ENCODE results near the gene SYK.
A peak's percentile ranks its signal among the peaks of the same experiment; 100 is the strongest.

The SYK gene

DNA sequence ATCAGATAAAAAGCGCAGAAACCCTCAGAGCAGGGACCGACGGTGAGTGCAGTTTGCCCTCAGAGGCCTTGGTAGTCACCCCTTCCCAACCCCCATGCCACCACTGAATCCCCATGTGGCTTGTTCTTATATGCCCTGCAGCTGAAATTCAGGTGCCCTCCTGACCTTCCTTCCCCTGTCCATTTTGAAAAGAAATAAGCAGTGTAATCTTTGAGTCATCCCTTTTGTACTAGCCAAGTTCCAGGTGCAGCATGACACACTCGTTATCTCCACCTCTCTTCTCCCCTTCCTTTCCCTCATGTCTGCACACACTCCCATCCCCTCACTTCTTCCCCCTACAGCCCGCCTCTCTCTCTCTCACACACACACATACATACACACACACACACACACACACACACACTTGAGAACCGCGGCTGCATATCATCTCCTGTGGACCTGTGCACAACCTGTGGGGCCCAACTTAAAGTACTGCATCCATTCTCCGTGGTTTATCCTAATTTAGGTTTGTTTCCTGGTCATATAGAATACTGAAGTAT, 53.1 kb downstream of the SYK start:
- no peak for DNase-seq

DNA sequence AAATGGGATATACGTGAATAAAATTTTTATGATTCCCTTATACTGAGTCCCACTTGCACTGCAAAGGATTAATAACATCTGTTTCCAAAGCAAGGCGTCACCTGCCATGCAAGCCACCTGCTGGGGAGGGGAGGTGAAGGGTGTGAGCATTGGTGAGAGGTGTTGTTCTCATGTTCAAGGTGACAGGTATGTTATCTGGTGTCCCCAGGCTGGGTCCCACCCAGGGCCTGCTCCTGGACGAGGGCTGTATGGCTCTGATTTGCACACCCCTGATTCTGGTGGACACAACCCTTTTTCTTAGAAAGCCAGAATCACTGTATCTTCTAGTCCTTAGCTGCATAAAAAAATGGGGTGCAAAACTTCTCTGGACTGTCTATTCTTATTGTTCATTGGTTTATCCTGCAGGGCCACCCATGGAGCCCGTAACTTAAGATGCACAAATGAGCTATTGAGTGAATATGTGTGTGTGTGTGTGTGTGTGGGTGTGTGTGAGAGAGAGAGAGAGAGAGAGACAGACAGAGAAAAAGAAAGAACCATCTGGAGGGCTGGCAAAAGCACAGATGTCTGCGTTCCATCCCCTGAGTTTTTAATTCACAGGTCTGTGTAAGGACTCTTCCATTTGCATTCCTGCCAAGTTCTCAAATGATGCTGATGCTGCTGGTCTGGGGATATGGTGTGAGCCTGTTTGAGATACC, 53.7 kb downstream of the SYK start:
- no peak for DNase-seq

DNA sequence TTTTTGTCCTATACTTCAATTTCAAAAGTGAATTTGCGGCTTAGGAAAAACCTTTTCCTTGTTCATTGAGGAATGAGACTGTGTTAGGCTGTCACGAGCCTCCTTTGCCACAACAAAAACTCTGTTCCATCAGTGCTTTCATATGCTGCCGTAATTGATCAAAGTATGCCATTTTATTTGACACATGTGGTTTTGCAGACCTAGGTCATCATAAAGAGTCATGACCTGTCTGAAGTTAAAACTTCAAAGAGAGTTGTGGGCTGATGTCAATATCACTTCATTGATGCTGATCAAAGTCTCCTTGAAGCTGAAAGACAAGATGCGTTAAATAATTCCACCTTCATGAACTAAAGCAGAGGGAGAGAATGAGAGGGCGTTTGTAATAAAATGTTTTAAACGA, 55.5 kb downstream of the SYK start:
- DNase-seq = no peak

DNA sequence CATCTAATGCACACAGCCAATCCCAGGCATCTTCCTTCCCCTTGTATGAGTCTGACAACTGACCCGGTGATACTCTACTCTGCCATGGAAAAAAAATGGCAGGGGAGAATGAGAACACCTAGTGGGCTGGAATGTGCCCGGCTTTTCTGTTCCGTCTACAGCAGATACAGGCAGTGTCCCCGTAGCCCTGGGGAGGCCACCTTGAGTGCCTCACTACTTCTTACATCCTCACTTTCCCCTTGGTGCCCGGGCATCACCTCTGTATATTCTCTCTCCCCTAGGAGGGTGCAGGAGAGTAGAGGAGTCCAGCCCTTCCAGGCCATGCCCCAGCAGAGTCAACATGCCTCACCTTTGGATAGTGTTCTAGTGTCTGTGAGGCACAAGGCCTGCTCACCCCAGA, 56.2 kb downstream of the SYK start:
- DNase-seq = no peak

DNA sequence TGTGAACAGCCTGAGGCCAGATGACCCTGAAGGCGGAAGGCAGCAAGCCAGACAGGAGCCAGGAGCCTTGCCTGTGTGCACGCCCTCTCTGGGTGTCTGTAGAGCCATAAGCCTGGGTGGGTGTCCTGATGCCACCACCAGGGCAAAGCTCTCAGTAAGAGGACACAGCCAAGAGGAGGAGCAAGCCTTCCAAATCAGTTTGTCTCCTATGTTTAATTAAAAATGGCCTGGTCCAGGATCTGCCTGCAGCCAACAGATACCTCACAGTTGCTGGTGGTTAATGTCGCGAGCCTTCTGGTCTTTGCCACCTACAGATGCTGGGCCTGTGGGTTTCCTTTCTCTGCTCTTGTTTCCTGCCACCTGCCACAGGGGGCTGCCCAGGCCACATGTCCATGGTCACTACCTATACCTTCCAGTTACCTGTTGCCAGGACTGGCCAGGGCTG, 56.9 kb downstream of the SYK start:
- no peak for DNase-seq

DNA sequence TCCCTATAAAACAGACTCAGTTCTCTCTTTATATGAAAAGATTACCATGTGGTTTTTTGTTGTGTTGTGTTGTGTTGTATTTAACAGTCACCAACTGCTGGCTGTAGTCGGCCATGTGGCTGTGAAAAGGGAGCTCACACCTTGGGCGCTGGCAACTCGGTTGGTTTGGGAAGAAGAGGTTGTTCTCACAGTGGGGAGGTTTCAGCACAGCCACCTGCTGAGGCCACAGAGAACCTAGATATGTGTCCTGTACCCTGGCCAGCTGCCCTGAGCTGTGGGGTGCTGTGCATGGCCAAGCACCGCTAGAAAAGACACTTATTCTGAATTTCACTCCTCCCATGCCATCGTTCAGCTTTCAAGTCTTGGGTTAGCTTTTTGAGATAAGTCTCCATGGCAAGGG, 58.8 kb downstream of the SYK start:
- DNase-seq = no peak

DNA sequence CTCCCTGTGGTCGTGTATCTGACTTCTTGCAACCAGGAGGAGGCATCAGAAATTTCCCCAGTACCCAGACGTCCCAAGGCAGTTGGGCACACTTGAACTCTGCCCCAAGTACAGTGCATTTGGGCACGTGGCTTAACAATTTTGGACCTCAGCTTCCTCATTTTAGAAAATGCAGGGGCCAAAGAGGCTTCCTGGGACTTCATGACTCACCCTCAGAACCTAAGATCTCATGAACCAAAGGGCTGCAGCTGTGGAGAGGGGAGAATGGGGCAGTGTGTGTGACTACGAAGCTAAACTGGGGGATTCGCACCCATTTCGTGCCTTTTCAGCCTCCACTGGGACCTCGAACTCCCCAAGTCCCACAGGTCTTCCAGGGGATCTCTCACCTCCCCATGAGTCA, 59.2 kb downstream of the SYK start:
- no peak for DNase-seq

DNA sequence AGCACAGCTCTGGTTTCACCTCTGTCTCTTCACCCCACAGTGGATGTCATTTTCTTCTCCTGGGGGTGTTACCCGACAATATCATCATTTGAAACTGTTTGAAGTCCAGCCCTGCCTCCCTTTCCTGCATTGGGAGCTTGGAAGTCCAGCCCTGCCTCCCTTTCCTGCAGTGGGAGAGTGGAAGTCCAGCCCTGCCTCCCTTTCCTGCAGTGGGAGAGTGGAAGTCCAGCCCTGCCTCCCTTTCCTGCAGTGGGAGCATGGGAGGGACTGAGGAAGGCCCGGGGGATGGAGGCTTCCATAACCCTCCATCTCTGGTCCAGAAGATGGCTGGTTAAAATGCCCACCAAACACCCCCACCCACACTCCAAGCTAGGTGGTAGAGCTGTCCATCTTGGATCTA, 59.8 kb downstream of the SYK start:
- no peak for DNase-seq

DNA sequence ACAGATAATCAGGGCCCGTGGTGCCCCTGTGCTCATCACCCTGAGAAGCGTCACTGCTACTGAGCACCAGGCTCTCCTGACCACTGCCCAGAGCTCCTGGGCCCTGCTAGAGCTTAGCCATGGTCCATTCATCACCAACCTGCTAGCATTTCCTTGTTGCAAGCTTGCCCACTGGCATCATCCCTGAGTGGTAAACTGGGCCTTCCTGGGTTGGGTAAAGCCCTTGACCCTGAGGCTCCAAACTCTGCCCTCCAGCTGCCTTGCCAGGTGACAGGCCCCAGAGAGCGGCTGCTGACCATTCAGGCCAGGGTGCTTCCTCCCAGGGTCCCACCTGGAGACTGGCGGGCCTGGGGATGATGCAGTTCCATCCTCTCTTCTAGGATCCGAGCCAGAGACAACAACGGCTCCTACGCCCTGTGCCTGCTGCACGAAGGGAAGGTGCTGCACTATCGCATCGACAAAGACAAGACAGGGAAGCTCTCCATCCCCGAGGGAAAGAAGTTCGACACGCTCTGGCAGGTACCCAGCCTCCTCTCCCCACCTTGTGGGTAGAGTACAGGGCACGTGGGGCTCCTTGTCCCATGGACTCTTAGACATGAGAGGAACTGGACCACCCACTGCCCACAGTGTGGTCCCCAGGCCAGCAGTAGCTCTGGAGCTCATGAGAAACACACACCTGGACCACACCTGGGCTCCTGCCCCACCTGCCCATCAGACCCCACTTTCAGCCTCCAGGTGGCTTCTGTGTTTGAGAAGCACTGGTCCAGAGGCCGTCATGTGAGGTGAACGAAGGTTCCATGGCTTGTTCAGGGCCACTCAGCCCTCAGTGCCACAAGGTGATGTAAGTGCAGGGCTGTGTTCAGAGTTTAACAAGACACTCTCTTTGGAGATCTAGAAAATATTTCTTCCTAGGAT, 60.5 kb downstream of the SYK start:
- no peak for DNase-seq

DNA sequence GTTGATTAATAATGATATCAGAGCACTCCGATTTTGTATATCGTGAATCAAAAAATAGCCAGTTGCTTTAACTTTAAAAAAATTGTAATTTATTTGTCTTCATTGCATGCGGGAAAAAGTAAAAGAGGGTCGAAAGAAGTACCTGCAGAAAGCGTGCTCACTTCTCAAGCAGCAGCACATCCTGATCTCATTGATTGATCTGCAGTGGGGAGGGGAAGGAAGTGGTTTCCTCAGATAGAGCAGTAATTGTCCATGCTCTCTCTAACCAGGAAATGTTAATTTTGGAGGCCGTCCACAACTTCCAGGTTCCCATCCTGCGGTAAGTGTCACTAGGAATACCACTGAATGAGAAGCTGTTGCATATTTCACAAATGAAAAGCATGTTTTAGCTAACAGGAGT, 63.2 kb downstream of the SYK start:
- no peak for DNase-seq

DNA sequence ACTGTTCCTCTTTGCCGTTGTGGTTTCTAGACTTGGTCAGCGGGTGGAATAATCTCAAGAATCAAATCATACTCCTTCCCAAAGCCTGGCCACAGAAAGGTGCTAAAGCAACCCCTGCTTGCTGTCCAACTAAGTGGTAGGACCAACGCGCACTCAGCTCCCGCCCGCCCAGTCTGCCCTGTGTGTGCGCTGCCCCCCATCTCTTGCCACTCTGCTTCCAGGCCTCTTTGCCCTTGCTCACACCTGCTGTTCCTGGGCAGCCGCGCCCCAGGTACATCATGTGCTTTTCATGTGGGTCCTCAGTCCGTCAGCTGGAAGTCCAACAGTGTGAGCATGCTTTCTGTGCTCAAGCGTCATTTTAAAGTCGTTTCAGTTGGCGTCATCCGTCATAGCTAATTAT, 65.5 kb downstream of the SYK start:
- DNase-seq = no peak

DNA sequence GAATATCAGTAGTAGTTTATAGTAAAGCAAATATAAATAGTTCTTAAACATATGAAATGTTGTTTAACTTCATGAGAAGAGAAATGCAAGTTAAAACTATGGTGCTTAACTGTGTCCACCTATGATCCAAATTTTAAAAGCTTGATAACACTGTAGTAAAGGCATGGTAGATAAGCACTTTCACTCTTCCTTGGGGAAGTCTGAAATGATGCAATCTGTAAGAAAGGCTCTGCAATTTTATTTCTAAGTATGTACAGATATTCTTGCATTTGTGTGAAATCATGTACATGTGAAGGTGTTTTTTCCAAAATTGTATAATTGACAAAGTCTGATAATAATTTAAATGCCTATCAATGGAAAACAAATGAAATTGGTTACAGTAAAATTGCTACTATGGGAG, 66.9 kb downstream of the SYK start:
- no peak for DNase-seq

DNA sequence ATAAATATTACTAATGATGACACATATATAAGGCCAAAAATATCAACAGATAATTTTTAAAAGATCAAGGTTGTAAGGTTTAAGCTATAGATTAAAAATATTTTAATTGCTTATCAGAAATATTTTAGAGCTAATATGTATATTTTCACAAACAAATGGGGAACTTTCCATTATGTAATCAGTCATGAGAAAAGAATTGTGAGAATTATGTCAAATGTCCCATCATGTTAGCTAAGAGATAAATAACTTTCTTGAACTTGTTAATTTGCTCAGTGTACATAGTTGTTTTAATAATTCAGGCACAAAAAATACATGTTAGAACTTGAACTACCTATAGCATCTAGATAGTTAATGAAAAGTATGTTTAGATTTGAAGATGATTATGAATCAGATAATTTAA, 67.7 kb downstream of the SYK start:
- no peak for DNase-seq

DNA sequence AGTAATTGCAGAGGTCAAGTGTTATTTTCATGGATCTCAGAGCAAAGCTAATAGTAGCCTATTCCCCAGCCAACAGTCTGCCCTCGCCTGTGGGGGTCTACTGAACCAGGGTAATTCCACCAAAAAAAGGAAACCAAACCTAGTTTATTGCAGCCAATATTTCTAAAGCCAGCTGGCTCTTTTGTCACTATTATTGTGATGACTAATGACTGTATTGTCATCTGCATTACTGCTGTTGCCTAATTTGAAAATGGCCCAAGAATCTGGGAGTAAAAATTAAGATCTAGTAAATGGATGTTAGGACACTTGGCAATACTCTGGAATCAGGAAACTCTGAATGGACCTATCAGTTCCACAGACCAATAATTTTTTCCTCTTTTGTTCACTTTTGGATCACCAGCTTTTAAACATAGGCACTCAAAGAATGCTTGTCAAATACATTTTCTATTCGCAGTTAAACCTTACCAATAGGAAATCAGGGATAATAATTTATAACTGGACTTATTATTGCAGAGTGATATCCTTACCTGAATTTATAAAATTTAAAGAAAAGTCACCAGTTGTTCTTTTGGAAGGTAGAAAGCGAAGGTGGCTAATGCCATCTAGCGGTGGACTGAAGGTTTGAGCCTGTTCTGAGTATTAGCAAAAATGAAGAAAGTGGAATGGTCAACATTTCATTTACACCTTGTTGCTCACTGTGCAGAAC, 69.2 kb downstream of the SYK start:
- peak; percentile 45 for DNase-seq

DNA sequence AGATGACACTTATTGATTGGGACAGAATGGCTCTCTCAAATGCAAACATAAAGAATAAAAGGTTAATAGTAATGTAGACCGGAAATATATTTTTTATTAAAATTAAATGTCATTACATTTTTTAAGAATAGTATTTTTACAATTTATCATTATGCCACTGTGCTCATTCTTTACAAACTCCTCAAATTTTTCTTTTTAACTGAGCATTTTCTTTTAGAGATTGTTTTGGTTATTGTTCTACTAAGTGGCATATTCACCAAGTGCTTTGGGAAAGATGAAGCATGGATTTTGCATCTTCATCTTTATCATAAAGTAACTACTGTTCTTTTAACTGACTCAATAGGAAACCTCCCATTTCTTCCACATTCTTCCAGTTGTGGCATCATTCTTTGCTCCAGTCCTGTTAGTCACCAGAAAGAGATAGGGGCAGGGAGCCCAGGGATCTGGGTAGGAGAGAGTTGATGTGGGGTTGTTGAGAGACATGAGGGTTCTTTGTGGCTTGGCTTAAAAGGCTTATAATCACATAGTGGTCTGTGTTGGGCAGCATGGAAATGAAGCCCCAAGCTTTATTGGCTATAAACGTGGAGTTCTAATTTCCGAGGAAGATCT, 69.8 kb downstream of the SYK start:
- DNase-seq = no peak

DNA sequence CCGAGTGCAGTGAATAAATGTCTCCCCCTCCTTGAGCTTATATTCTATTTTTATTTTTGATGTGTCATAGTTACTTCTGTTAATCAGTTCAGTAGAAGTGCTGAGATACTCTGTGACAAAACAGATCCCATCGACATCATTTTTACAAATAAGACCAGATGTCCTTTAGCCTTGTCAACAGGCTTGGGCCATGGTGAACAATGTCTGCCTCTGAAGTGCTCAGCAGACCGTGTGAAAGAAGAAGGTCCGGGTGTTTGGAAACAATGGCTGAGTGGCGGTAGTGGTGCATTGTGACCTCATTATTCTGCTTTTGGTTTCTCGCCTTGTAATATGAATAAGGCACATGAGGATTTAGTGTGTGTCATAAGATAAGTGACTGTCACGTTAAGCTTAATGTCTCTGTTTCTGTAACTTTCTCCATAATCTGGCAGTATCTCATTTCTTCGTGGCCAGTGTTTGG, 71.2 kb downstream of the SYK start:
- DNase-seq = no peak

DNA sequence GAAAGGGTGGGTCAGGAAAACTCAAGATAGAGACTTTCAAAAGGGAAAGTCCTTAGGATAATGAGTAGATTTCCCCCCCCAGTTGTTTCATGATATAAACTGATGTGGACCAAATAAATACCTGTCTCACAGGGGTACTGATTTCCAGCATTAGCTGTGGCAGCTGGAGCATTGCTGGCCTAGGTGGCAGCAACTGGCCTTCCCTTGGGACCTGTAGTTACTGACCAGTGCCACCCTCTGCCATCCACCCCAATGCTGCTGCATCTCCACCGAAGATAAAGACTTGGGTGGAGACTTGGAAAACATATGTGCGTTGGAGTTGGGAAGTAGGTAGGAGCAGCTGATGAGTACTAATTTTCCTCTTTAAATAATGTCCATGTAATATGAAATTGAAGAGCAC, 71.8 kb downstream of the SYK start:
- no peak for DNase-seq

DNA sequence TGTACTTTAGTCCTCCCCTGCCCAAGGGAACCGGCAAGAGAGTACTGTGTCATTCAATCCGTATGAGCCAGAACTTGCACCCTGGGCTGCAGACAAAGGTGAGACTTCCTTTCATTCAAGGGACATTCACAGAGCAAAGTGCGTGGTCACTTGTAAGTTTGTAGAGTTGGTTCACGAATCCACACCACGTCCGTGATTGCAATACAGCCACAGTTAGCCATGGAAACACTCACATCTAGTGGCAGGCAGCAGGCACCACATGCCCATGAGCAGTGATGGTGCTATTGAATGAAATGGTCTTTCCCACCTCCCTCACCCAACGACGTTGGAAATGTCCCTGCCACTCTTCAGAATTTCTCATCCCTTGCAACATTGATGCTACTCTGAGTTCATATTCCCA, 72.6 kb downstream of the SYK start:
- DNase-seq = no peak

DNA sequence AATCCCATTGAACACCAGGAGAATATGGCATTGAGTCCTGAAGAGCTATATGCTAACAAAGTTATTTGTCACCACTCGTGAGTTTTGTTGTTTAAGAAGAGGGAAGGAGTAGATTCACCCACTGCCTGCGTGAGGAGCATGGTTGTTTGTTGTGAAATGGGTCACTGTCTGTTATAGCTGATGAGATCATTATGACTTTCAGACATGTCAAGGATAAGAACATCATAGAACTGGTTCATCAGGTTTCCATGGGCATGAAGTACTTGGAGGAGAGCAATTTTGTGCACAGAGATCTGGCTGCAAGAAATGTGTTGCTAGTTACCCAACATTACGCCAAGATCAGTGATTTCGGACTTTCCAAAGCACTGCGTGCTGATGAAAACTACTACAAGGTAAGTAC, 76.9 kb downstream of the SYK start:
- DNase-seq = no peak

DNA sequence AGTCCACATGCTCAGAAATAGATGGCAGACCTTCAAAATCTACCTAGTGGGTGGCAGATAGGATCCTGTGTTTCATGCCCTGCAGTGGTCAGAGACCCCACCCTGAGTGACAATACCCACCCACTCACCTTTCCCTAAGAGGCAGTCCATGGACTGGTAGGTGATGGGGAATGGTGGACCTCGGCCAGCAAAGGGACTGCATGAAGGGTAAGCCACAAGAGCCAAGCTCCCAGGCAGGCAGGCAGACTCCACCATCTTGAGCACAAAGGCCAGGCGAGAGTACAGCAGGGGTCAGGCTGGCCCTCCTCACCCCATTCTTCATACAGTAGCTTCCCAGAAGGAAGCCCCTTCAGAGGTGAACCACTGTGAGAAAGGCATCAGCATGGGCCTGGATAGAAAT, 78.4 kb downstream of the SYK start:
- DNase-seq = no peak

DNA sequence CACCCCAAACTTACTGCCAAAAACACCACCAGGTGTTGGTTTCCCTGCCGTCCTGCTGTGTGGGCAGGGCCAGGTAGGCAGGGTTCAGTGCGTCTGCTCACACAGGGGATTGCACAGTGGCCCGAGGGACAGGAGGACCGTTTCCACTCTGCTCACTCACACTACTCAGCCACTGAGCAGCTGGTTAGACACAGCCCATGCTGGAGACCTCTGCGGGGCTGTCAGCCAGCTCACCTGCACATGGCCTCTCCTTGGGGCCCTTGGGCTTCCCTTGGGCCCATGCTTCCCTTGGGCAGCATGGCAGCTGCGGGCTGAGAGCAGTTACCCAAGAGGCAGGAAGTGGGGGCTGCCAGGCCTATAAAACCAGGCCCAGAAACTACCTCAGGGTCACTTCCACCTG, 79.0 kb downstream of the SYK start:
- no peak for DNase-seq

DNA sequence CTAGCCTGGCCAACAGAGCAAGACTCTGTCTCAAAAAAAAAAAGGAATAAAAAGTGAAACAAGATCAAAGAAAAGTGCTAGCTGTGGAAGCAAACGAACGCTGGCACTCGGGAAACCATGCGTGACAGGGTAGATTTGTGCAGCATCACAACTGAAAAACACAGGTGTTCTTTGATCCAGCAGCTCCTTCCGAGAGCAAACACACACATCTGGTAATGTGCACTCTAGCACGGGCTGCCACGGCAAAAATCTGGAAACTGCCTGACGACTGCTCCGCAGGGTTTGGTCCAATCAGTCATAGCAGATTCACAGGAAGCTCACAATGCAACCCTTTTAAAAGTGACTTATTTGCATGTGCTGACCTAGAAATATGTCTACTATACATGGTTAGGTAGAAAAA, 80.0 kb downstream of the SYK start:
- no peak for DNase-seq

DNA sequence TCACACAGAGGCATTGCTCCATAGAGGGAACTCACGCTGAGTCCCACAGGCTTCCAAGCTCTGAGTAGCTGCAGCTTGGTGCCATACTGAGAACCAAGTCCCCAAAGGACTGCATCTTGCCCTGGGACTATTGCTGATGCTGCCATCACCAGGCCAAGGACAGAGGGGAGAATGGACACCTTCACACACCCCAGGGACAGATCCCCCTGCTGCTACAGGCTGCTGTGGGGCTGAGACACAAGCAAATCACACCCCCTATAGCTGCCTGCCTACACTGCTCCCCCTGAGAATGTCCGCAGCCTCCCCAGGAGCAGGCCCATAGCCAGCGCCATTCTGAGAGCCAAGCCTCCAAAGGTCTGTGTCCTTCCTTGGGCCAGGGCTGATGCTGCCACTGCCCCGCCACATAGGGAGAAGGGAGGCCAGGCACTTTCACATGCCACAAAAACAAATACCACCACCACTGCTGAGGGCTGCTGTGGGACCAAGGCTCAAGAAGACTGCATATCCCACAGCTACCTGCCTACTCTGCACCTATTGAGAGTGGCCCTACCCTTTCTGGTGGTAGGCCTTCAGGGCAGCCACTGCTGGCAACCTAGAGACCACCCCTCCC, 81.5 kb downstream of the SYK start:
- no peak for DNase-seq
